Myometrial cell (primary cell): Measurements from ENCODE around the gene GGTLC3. TPM values are rescaled to one million over a fixed set of nuclear protein-coding genes. Genes with fewer than 3 reads are reported as not detected.

Experiments
- total RNA-seq: library from RNA; depleted of rRNA; stranded (reverse); fragments of >200 nt; gene quantifications from 2 replicates; pipeline ENCODE4 v1.2.3, GENCODE V29; 2015

Gene GGTLC3
- not detected in 2 replicates for total RNA-seq

GRCh38 chr22:18518061-18518460, at the start of gene GGTLC3:
GGTLC3 (minus strand) TSS chr22:18518161; CDS start chr22:18517897, 264 bp downstream.

GRCh38 chr22:18527752-18528596, 10.0 kb upstream of the GGTLC3 start, which contains the start of gene TMEM191B:
TMEM191B (plus strand) TSS chr22:18527802; CDS start chr22:18527981, 179 bp downstream.

Other genes with a start within 250 kb of the GGTLC3 start
- gene TMEM191B, start 9.6 kb upstream of the GGTLC3 start, total RNA-seq = not detected in 2 replicates
- 0.29 and 0.35 TPM in 2 replicates for gene RIMBP3, start 93.8 kb upstream of the GGTLC3 start, total RNA-seq